Stimulated activated CD4-positive, alpha-beta T cell treated with anti-CD3 and anti-CD28 coated beads, Interleukin-2, amount 100 ng/mL, for 48 hours (primary cell): ENCODE data around the gene PLXDC2.

ENCODE experiments used
- DNase-seq, 2 donors: peaks; one replicate each; pipeline ENCODE4 v3.0.0-alpha.2; 2020

Gene PLXDC2

GRCh38 chr10:19946245-19946644, 130.0 kb downstream of the PLXDC2 start:
- DNase-seq: no peak

- DNase-seq: no peak
Observed at GRCh38 chr10:19946791-19947190, 130.6 kb downstream of the PLXDC2 start.

- DNase-seq: no peak
Observed at GRCh38 chr10:19947215-19947614, 131.0 kb downstream of the PLXDC2 start.

- DNase-seq: no peak
Observed at GRCh38 chr10:19947656-19948055, 131.4 kb downstream of the PLXDC2 start.

- DNase-seq: no peak
Observed at GRCh38 chr10:19952224-19953010, 136.2 kb downstream of the PLXDC2 start.

GRCh38 chr10:19954601-19955000, 138.4 kb downstream of the PLXDC2 start:
- no peak for DNase-seq

GRCh38 chr10:19956516-19957032, 140.3 kb downstream of the PLXDC2 start:
- DNase-seq: no peak

- no peak for DNase-seq
Observed at GRCh38 chr10:19958787-19959186, 142.6 kb downstream of the PLXDC2 start.

GRCh38 chr10:19961076-19962053, 145.1 kb downstream of the PLXDC2 start:
- no peak for DNase-seq

GRCh38 chr10:19964625-19965024, 148.4 kb downstream of the PLXDC2 start:
- no peak for DNase-seq

- no peak for DNase-seq
Observed at GRCh38 chr10:19966751-19967150, 150.5 kb downstream of the PLXDC2 start.

- DNase-seq: no peak
Observed at GRCh38 chr10:19967981-19968380, 151.7 kb downstream of the PLXDC2 start.

GRCh38 chr10:19968745-19969144, 152.5 kb downstream of the PLXDC2 start:
- DNase-seq: no peak

- DNase-seq: no peak
Observed at GRCh38 chr10:19970256-19970655, 154.0 kb downstream of the PLXDC2 start.

GRCh38 chr10:19970717-19971116, 154.5 kb downstream of the PLXDC2 start:
- no peak for DNase-seq

GRCh38 chr10:19971343-19972052, 155.3 kb downstream of the PLXDC2 start:
- DNase-seq: no peak

- DNase-seq: no peak
Observed at GRCh38 chr10:19974138-19974537, 157.9 kb downstream of the PLXDC2 start.

GRCh38 chr10:19974554-19974953, 158.3 kb downstream of the PLXDC2 start:
- no peak for DNase-seq

- DNase-seq: no peak
Observed at GRCh38 chr10:19977097-19977521, 160.9 kb downstream of the PLXDC2 start.

GRCh38 chr10:19979628-19980027, 163.4 kb downstream of the PLXDC2 start:
- no peak for DNase-seq

GRCh38 chr10:19983880-19984565, 167.8 kb downstream of the PLXDC2 start:
- no peak for DNase-seq

- DNase-seq: no peak
Observed at GRCh38 chr10:19985745-19986144, 169.5 kb downstream of the PLXDC2 start.
